GM12878 (cell line): ENCODE data around the gene CRELD2. TPM values are rescaled to one million over a fixed set of nuclear protein-coding genes. Genes with fewer than 3 reads are reported as not detected.

Source experiments
- ATAC-seq: fragments of 200-7000 bp; cut with Tn5 transposase; 3 replicates; pipeline ENCODE4 v1.9.1; 2020; ENCODE audit warnings: mild to moderate bottlenecking, moderate library complexity
- BruUV-seq: library from RNA; stranded (reverse); fragments of 400-500 nt; replicated peaks from 2 replicates; lab custom pipeline; 2021; lab: Mats Ljungman, UMichigan
- CTCF ChIA-PET: fragments of 300-600 bp; sonication (Branson Sonifier 250); formaldehyde crosslinking; extraction: SDS; loops from one replicate; lab custom pipeline; 2021; ENCODE audit warnings: inconsistent platforms; lab: Yijun Ruan, JAX
- POLR2A ChIA-PET: fragments of 350-600 bp; formaldehyde crosslinking; extraction: SDS; loops from one replicate; lab custom pipeline; 2021; ENCODE audit warnings: inconsistent platforms; lab: Charles Lee
- RAD21 ChIA-PET: fragments of 300-600 bp; sonication (Branson Sonifier 250); formaldehyde crosslinking; loops from one replicate; lab custom pipeline; 2023; ENCODE audit warnings: antibody characterized with exemption; ENCODE audit not compliant: unreplicated experiment; lab: Charles Lee
- SMC1A ChIA-PET: fragments of 300-600 bp; sonication (Branson Sonifier 250); formaldehyde crosslinking; loops from one replicate; lab custom pipeline; 2023; ENCODE audit not compliant: unreplicated experiment, uncharacterized antibody; lab: Charles Lee
- DNase-seq: peaks from one replicate; pipeline ENCODE4 v3.0.0-alpha.2; 2011; ENCODE audit warnings: low read depth, low spot score
- FAIRE-seq: peaks from 3 replicates; lab custom pipeline; 2011; peaks lifted over from hg19 to GRCh38; lab: Jason Lieb, UNC
- H2AFZ ChIP-seq: 2 replicates; pipeline ENCODE4 v1.6.0; 2011; ENCODE audit warnings: low read depth, low read length, control low read depth; ENCODE audit not compliant: control insufficient read depth
- H3K27ac ChIP-seq: 2 replicates; pipeline ENCODE4 v1.5.1; 2011; ENCODE audit warnings: control low read depth; ENCODE audit not compliant: control insufficient read depth, insufficient read depth
- H3K27me3 ChIP-seq, 2 experiments: replicated peaks in 1 of 2; 2 replicates each; pipeline versions ENCODE4 v1.6.0 to v1.6.1; 2011; ENCODE audit warnings: low read length in 1 of 2; ENCODE audit not compliant: control insufficient read depth in 2 of 2, insufficient read depth in 2 of 2
- H3K36me3 ChIP-seq, 2 experiments: 2 replicates each; pipeline ENCODE4 v1.5.1; 2011; ENCODE audit warnings: low read length in 1 of 2; ENCODE audit not compliant: control insufficient read depth in 2 of 2, insufficient read depth in 2 of 2
- H3K4me1 ChIP-seq: 2 replicates; pipeline ENCODE4 v1.6.1; 2011; ENCODE audit warnings: mild to moderate bottlenecking, low read length, moderate library complexity, mixed read lengths; ENCODE audit not compliant: control insufficient read depth, insufficient read depth
- H3K4me2 ChIP-seq: 2 replicates; pipeline ENCODE4 v1.6.0; 2011; ENCODE audit warnings: control low read depth; ENCODE audit not compliant: control insufficient read depth, insufficient read depth
- H3K4me3 ChIP-seq: fragments of 200-600 bp; sonication (generic); 2 replicates; pipeline ENCODE4 v1.5.1; 2016
- H3K79me2 ChIP-seq: 2 replicates; pipeline ENCODE4 v1.6.0; 2011; ENCODE audit warnings: low read length; ENCODE audit not compliant: control insufficient read depth, insufficient read depth
- H3K9ac ChIP-seq: 2 replicates; pipeline ENCODE4 v1.8.0; 2011; ENCODE audit warnings: low read length, control low read depth, mixed read lengths; ENCODE audit not compliant: control insufficient read depth, insufficient read depth
- H3K9me3 ChIP-seq: replicated peaks from 3 replicates; pipeline ENCODE4 v1.5.1; 2011; ENCODE audit warnings: mild to moderate bottlenecking, low read length; ENCODE audit not compliant: control insufficient read depth, insufficient read depth
- H4K20me1 ChIP-seq: 2 replicates; pipeline ENCODE4 v1.6.0; 2011; ENCODE audit not compliant: control insufficient read depth, insufficient read depth
- ASH2L ChIP-seq: fragments of 300-600, 200-600 bp; sonication (generic); IDR thresholded peaks from 2 replicates; pipeline ENCODE4 v1.6.1; 2017; ENCODE audit warnings: low read depth, mild to moderate bottlenecking, borderline replicate concordance
- BACH1 ChIP-seq: fragments of 450-650 bp; IDR thresholded peaks from 2 replicates; pipeline ENCODE4 v1.6.1; 2017; ENCODE audit warnings: mild to moderate bottlenecking, borderline replicate concordance
- BCL11A ChIP-seq: IDR thresholded peaks from 2 replicates; pipeline ENCODE4 v1.6.1; 2011; ENCODE audit warnings: low read depth, low read length
- CEBPB ChIP-seq, 2 experiments: fragments of 150-350 bp in 1 of 2; IDR thresholded peaks; 2 replicates each; pipeline ENCODE4 v1.6.1; 2012 to 2014; ENCODE audit warnings: low read depth in 2 of 2, low read length in 2 of 2, borderline replicate concordance in 1 of 2, inconsistent platforms in 1 of 2
- FOXK2 ChIP-seq: fragments of 450-650 bp; IDR thresholded peaks from 2 replicates; pipeline ENCODE4 v1.6.1; 2017; ENCODE audit warnings: mild to moderate bottlenecking, moderate library complexity
- MYC ChIP-seq: IDR thresholded peaks from 2 replicates; pipeline ENCODE4 v1.6.1; 2011; ENCODE audit warnings: mild to moderate bottlenecking, low read length, moderate library complexity, inconsistent platforms; ENCODE audit not compliant: insufficient read depth, insufficient replicate concordance, insufficient read length, severe bottlenecking
- PKNOX1 ChIP-seq: fragments of 450-650 bp; IDR thresholded peaks from 2 replicates; pipeline ENCODE4 v1.6.1; 2016; ENCODE audit warnings: mild to moderate bottlenecking
- PRDM15 ChIP-seq: fragments of 450-650 bp; formaldehyde crosslinking; IDR thresholded peaks from 2 replicates; pipeline ENCODE4 v1.4.0; 2020; ENCODE audit warnings: mild to moderate bottlenecking, moderate library complexity
- RCOR1 ChIP-seq: conservative IDR thresholded peaks from 2 replicates; pipeline ENCODE4 v1.6.1; 2012; ENCODE audit warnings: low read depth, low read length, improper control_type of control experiment
- STAT3 ChIP-seq: IDR thresholded peaks from 2 replicates; pipeline ENCODE4 v1.6.1; 2011; ENCODE audit warnings: low read depth, low read length, improper control_type of control experiment
- ZNF622 ChIP-seq: fragments of 450-650 bp; IDR thresholded peaks from 2 replicates; pipeline ENCODE4 v1.6.1; 2017; ENCODE audit warnings: mild to moderate bottlenecking, inconsistent platforms
- ZNF687 ChIP-seq: fragments of 450-650 bp; IDR thresholded peaks from 2 replicates; pipeline ENCODE4 v1.6.1; 2017; ENCODE audit warnings: mild to moderate bottlenecking, moderate library complexity
- WGBS: methylation state at CpG from one replicate; pipeline ENCODE4 v1.1.6; 2016; ENCODE audit warnings: low lambda C conversion rate; ENCODE audit not compliant: insufficient replicate concordance, insufficient coverage; ENCODE audit errors: missing lambda C conversion rate; 5-methylcytosine and 5-hydroxymethylcytosine counted together
- in situ Hi-C: fragments of 300-500 bp; cut with MboI; formaldehyde crosslinking; loops from 9 replicates; pipeline ENCODE4 v1.14.3; 2018; ENCODE audit warnings: mixed read lengths
- intact Hi-C: fragments of 100-400 bp; cut with micrococcal nuclease; formaldehyde crosslinking; loops from one replicate; pipeline ENCODE4 v1.14.2; 2022; ENCODE audit not compliant: unreplicated experiment
- polyA plus RNA-seq, 11 experiments: library from polyadenylated mRNA; depleted of rRNA in 4 of 11; unstranded in 6 of 11; stranded (reverse) in 5 of 11; fragments of >200 nt; fragmentation: Nextera tagmentation in 4 of 11; fragmentation: Illumina TruSeq in 1 of 11; extraction: Ambion mirVana in 4 of 11; extraction: Trizol in 1 of 11; gene quantifications; 1 replicate in 1 of 11; 2 replicates in 10 of 11; pipeline versions ENCODE4 v1.2.1 to v1.2.3, GENCODE V29; 2011 to 2016; ENCODE audit warnings: inconsistent platforms in 2 of 11, missing spikeins in 2 of 11, low read depth in 1 of 11
- total RNA-seq, 4 experiments: library from RNA; depleted of rRNA in 3 of 4; stranded (reverse); fragments of >200 nt in 3 of 4; fragmentation: Illumina TruSeq in 1 of 4; extraction: Trizol in 1 of 4; gene quantifications; 2 replicates each; pipeline versions ENCODE4 v1.2.1 to v1.2.3, GENCODE V29; 2013 to 2021

The CRELD2 gene
- total and polyA plus RNA-seq, 10 of the 15 experiments (the other 5 are each of a cell fraction or from before 2014, with no cell fraction given): 9.4 to 111 (median 25.9) TPM

- POLR2A ChIA-PET: interaction anchor here (1.5 to 1.8 kb wide), 2 partner anchors 8 to 13 kb away, joined by 6 to 8 read pairs; no protein-coding TSS in a partner anchor
- Histone ChIP-seq H3K9me3 (no peaks in the 10 kb centered on the region; the same call in 2 of the 3 replicates), H3K27ac (peak overlapping the region; percentile 39), H2AFZ (peak overlapping the region; percentile 54; the same call in 1 of the 2 replicates), H3K9ac (no peak overlapping the region), H4K20me1 (no peaks in the 10 kb centered on the region), H3K4me1 (peaks cover 16% of the 10 kb centered on the region), H3K4me2 (peak overlapping the region; percentile 25; the same call in 1 of the 2 replicates), H3K36me3 (no peaks in the 10 kb centered on the region), H3K4me3 (no peak overlapping the region), H3K27me3 (no peaks in the 10 kb centered on the region), H3K79me2 (peaks cover 10% of the 10 kb centered on the region)
- RAD21 ChIA-PET: interaction anchor here (0.9 to 1.4 kb wide), 3 partner anchors 9 to 45 kb away, joined by 3 to 5 read pairs (median 4); no protein-coding TSS in a partner anchor
- BruUV-seq: no TSS peak
- peak; percentile 72 for ATAC-seq
- CTCF ChIA-PET: interaction anchor here (1.2 to 2.5 kb wide), 3 partner anchors 9 to 39 kb away, joined by 4 to 7 read pairs (median 6); no protein-coding TSS in a partner anchor
- intact Hi-C loops (no loop called here), in situ Hi-C loops (no loop called here)
- 8% methylated on average over 16 of the region's 17 CpGs for WGBS
- no peak for FAIRE-seq
- SMC1A ChIA-PET: interaction anchor here (1.8 kb wide), 1 partner anchor 11 kb away, joined by 5 read pairs; no protein-coding TSS in a partner anchor
- no peak for DNase-seq
- TF ChIP-seq ZNF687: no peak
- no peak for TF ChIP-seq MYC
- TF ChIP-seq BACH1: no peak
- TF ChIP-seq PRDM15 (CRISPR knock-in tag): no peak
- TF ChIP-seq STAT3: no peak
- no peak for TF ChIP-seq PKNOX1
- no peak for TF ChIP-seq RCOR1
- TF ChIP-seq CEBPB (IDR thresholded peaks at IDR 0.05; ENCODE audit: borderline replicate concordance in 1 of 2, low read depth in 2 of 2, low read length in 2 of 2): no peak
- TF ChIP-seq BCL11A: no peak
- TF ChIP-seq ASH2L: no peak
- no peak for TF ChIP-seq FOXK2
- TF ChIP-seq ZNF622: no peak
Measured at GRCh38 chr22:49975543-49976389, 57.3 kb downstream of the CRELD2 start.
